ENCODE results near the gene VASN. TPM values are rescaled to one million over a fixed set of nuclear protein-coding genes. Genes with fewer than 3 reads are reported as not detected.
"Not testable (repeated sequence)": the region's sequence is repeated elsewhere in the genome, so short reads cannot be mapped to it uniquely, and the experiment has no call there.

Gene VASN
- total and polyA plus RNA-seq, 5 donors from 2014 or later = 0.14 to 0.57 TPM; not detected in 3

DNA sequence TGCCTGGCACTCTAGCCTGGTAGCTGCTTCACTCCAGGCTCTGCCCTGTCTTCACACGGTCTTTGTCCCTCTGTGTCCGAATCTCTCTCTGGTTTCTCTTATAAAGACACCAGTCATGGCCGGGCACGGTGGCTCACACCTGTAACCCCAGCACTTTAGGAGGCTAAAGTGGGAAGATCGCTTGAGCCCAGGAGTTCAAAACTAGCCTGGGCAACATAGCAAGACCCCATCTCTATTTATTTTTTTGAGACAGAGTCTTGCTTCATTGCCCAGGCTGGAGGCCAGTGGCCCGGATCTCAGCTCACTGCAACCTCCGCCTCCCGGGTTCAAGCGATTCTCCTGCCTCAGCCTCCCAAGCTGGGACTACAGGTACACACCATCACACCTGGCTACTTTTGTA, 37.9 kb upstream of the VASN start:
- not testable (repeated sequence) for H3K27ac Mint-ChIP-seq; ATAC-seq (ENCODE audit: low read depth in 2 of 2); H3K27me3 Mint-ChIP-seq; H3K4me1 Mint-ChIP-seq; H3K36me3 Mint-ChIP-seq; H3K4me3 ChIP-seq (ENCODE audit: low read depth, low read length); H3K9me3 Mint-ChIP-seq; DNase-seq; H3K4me1 ChIP-seq (ENCODE audit: control insufficient read depth, insufficient read depth, low read length, poor library complexity, severe bottlenecking); H3K4me3 Mint-ChIP-seq; H3K36me3 ChIP-seq (ENCODE audit: control insufficient read depth, insufficient read depth, low read length); H3K27ac ChIP-seq (ENCODE audit: insufficient read depth, low read length, poor library complexity, severe bottlenecking); H3K9me3 ChIP-seq (ENCODE audit: control insufficient read depth in 2 of 2, low read length in 2 of 2); H3K27me3 ChIP-seq (ENCODE audit: control insufficient read depth, insufficient read depth, low read length)

- H3K27ac Mint-ChIP-seq = no peak overlapping the region
- no peaks in the 10 kb centered on the region for H3K4me1 ChIP-seq (ENCODE audit: control insufficient read depth, insufficient read depth, low read length, poor library complexity, severe bottlenecking)
- peaks cover 7% of the 10 kb centered on the region for H3K36me3 ChIP-seq (ENCODE audit: control insufficient read depth, insufficient read depth, low read length)
- DNase-seq = no peak
- no peak for ATAC-seq (ENCODE audit: low read depth in 2 of 2)
- H3K9me3 Mint-ChIP-seq = no peaks in the 10 kb centered on the region
- H3K27me3 Mint-ChIP-seq = peaks cover 4% of the 10 kb centered on the region
- H3K9me3 ChIP-seq (ENCODE audit: control insufficient read depth in 2 of 2, low read length in 2 of 2) = no peaks in the 10 kb centered on the region
- no peak overlapping the region for H3K4me3 ChIP-seq (ENCODE audit: low read depth, low read length)
- H3K27me3 ChIP-seq (ENCODE audit: control insufficient read depth, insufficient read depth, low read length) = no peaks in the 10 kb centered on the region
- no peak overlapping the region for H3K27ac ChIP-seq (ENCODE audit: insufficient read depth, low read length, poor library complexity, severe bottlenecking)
- peaks cover 0 to under 1% (median 0%) of the 10 kb centered on the region in 4 donors for H3K4me1 Mint-ChIP-seq
- H3K36me3 Mint-ChIP-seq = no peaks in the 10 kb centered on the region
- H3K4me3 Mint-ChIP-seq = peak overlapping the region in 1 of 4 donors; percentile 54
These were observed 36.7 kb upstream of the VASN start for GRCh38 chr16:4334724-4335495.

GRCh38 chr16:4336701-4337539, 34.7 kb upstream of the VASN start:
- H3K4me3 Mint-ChIP-seq = no peak overlapping the region

GRCh38 chr16:4337540-4338088, 34.0 kb upstream of the VASN start:
- Histone ChIP-seq H3K27me3 (ENCODE audit: control insufficient read depth, insufficient read depth, low read length) (no peaks in the 10 kb centered on the region), H3K36me3 (ENCODE audit: control insufficient read depth, insufficient read depth, low read length) (peaks cover 14% of the 10 kb centered on the region), H3K4me3 (ENCODE audit: low read depth, low read length) (no peak overlapping the region), H3K4me1 (ENCODE audit: control insufficient read depth, insufficient read depth, low read length, poor library complexity, severe bottlenecking) (no peaks in the 10 kb centered on the region), H3K27ac (ENCODE audit: insufficient read depth, low read length, poor library complexity, severe bottlenecking) (no peak overlapping the region), H3K9me3 (ENCODE audit: control insufficient read depth in 2 of 2, low read length in 2 of 2) (no peaks in the 10 kb centered on the region)
- no peaks in the 10 kb centered on the region for H3K36me3 Mint-ChIP-seq
- ATAC-seq (ENCODE audit: low read depth in 2 of 2) (no peak), DNase-seq (no peak)
- no peaks in the 10 kb centered on the region for H3K9me3 Mint-ChIP-seq
- no peak overlapping the region for H3K27ac Mint-ChIP-seq
- H3K27me3 Mint-ChIP-seq = no peaks in the 10 kb centered on the region
- H3K4me1 Mint-ChIP-seq = no peaks in the 10 kb centered on the region
- no peak overlapping the region for H3K4me3 Mint-ChIP-seq

More at GRCh38 chr16:4336701-4337539, 34.7 kb upstream of the VASN start:
- Mint-ChIP-seq H3K27me3 (no peaks in the 10 kb centered on the region), H3K27ac (no peak overlapping the region), H3K4me1 (no peaks in the 10 kb centered on the region), H3K9me3 (no peaks in the 10 kb centered on the region), H3K36me3 (no peaks in the 10 kb centered on the region)
- Histone ChIP-seq H3K9me3 (ENCODE audit: control insufficient read depth in 2 of 2, low read length in 2 of 2) (no peaks in the 10 kb centered on the region), H3K27me3 (ENCODE audit: control insufficient read depth, insufficient read depth, low read length) (no peaks in the 10 kb centered on the region), H3K4me3 (ENCODE audit: low read depth, low read length) (no peak overlapping the region), H3K4me1 (ENCODE audit: control insufficient read depth, insufficient read depth, low read length, poor library complexity, severe bottlenecking) (no peaks in the 10 kb centered on the region), H3K27ac (ENCODE audit: insufficient read depth, low read length, poor library complexity, severe bottlenecking) (no peak overlapping the region), H3K36me3 (ENCODE audit: control insufficient read depth, insufficient read depth, low read length) (peaks cover 14% of the 10 kb centered on the region)
- DNase-seq (no peak), ATAC-seq (ENCODE audit: low read depth in 2 of 2) (no peak)

DNA sequence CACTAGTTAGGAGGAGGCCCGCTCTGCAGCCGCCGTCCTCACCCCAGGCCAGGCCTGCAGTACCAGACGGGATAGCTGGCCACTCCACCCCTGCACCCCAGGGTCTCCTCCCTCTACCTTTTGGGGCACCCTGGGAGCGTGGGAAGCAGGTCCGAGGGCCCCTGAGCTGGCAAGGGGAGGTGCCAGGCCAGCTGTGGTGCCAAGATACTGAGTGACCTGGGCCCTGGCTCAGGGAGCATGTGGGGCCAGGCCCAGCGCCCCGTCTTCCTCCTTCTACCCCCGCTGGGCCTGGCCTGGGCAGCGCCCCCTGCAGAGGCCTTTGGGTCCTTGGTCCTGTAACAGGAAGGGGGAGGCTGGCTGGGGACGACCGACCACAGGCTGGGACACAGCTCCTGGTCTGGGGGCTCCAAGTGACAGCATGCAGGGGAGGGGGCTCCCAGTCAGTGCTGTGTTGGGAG, 33.5 kb upstream of the VASN start:
- Histone ChIP-seq H3K27ac (ENCODE audit: insufficient read depth, low read length, poor library complexity, severe bottlenecking) (no peak overlapping the region), H3K27me3 (ENCODE audit: control insufficient read depth, insufficient read depth, low read length) (no peaks in the 10 kb centered on the region), H3K4me1 (ENCODE audit: control insufficient read depth, insufficient read depth, low read length, poor library complexity, severe bottlenecking) (no peaks in the 10 kb centered on the region), H3K36me3 (ENCODE audit: control insufficient read depth, insufficient read depth, low read length) (peaks cover 14% of the 10 kb centered on the region), H3K4me3 (ENCODE audit: low read depth, low read length) (no peak overlapping the region), H3K9me3 (ENCODE audit: control insufficient read depth in 2 of 2, low read length in 2 of 2) (no peaks in the 10 kb centered on the region)
- Mint-ChIP-seq H3K36me3 (no peaks in the 10 kb centered on the region), H3K4me3 (no peak overlapping the region), H3K4me1 (no peaks in the 10 kb centered on the region), H3K27ac (no peak overlapping the region), H3K27me3 (no peaks in the 10 kb centered on the region), H3K9me3 (no peaks in the 10 kb centered on the region)
- ATAC-seq (ENCODE audit: low read depth in 2 of 2) (no peak), DNase-seq (no peak)

DNA sequence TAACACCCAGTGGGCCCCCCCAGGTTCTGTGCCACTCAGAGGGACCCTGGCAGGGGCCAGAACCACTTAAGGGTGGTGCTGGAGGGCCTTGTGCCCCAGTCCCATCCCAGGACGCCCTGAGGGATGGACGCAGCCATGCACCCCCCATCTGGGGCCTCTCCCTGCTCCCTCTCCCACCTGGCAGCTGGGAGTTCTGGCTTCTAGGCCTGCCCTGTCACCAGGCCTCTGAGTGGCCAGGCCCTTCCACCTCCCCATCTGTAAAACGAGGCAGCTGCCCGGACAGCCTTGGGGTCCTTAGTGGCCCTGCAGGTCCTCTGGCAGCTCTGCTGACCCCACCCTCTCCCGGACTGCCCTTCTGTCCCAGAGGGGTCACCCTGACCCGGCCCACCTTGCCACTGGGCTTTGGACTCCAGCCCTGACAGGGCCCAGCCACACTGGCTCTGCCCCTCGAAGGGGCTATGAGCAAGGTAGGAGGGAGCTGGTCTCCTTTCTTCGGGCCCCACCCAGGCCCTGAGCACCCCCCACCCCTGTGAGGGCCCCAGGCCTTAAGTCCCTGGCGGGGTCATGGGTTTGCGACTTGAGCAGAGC, 32.8 kb upstream of the VASN start:
- H3K9me3 ChIP-seq (ENCODE audit: control insufficient read depth in 2 of 2, low read length in 2 of 2) = no peaks in the 10 kb centered on the region
- no peak overlapping the region for H3K4me3 ChIP-seq (ENCODE audit: low read depth, low read length)
- H3K36me3 ChIP-seq (ENCODE audit: control insufficient read depth, insufficient read depth, low read length) = peaks cover 14% of the 10 kb centered on the region
- H3K27ac Mint-ChIP-seq = no peak overlapping the region
- no peaks in the 10 kb centered on the region for H3K9me3 Mint-ChIP-seq
- H3K4me3 Mint-ChIP-seq = no peak overlapping the region
- no peaks in the 10 kb centered on the region for H3K4me1 ChIP-seq (ENCODE audit: control insufficient read depth, insufficient read depth, low read length, poor library complexity, severe bottlenecking)
- DNase-seq (no peak), ATAC-seq (ENCODE audit: low read depth in 2 of 2) (no peak)
- H3K27ac ChIP-seq (ENCODE audit: insufficient read depth, low read length, poor library complexity, severe bottlenecking) = no peak overlapping the region
- no peaks in the 10 kb centered on the region for H3K27me3 ChIP-seq (ENCODE audit: control insufficient read depth, insufficient read depth, low read length)
- no peaks in the 10 kb centered on the region for H3K27me3 Mint-ChIP-seq
- no peaks in the 10 kb centered on the region for H3K36me3 Mint-ChIP-seq
- peaks cover 0 to 4% (median 0%) of the 10 kb centered on the region in 4 donors for H3K4me1 Mint-ChIP-seq

DNA sequence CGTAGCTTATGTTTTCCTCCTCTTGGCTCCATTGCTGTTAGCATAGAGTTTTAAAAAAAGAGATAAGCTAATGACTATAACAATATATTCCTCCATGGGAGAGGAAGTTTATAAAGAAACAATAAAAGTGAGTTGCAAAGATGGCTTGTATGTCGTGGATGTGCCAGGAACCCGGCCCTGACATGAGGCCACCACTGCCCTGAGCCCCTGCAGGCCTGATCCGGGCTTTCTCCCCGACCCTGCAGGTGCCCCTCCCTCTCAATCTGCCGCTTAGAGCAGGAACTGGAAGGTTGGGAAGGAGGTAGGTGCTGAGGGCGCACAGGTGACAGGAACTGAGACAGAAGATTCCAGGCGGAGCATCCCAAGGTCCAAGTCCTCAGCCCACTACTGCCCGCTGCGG, 32.2 kb upstream of the VASN start:
- no peak overlapping the region for H3K4me3 ChIP-seq (ENCODE audit: low read depth, low read length)
- H3K9me3 ChIP-seq (ENCODE audit: control insufficient read depth in 2 of 2, low read length in 2 of 2) = no peaks in the 10 kb centered on the region
- ATAC-seq (ENCODE audit: low read depth in 2 of 2) (no peak), DNase-seq (no peak)
- H3K27ac Mint-ChIP-seq = no peak overlapping the region
- H3K27me3 ChIP-seq (ENCODE audit: control insufficient read depth, insufficient read depth, low read length) = no peaks in the 10 kb centered on the region
- no peaks in the 10 kb centered on the region for H3K27me3 Mint-ChIP-seq
- H3K36me3 ChIP-seq (ENCODE audit: control insufficient read depth, insufficient read depth, low read length) = peaks cover 14% of the 10 kb centered on the region
- H3K4me1 ChIP-seq (ENCODE audit: control insufficient read depth, insufficient read depth, low read length, poor library complexity, severe bottlenecking) = no peaks in the 10 kb centered on the region
- H3K27ac ChIP-seq (ENCODE audit: insufficient read depth, low read length, poor library complexity, severe bottlenecking) = no peak overlapping the region
- peaks cover 0 to 6% (median 0%) of the 10 kb centered on the region in 4 donors for H3K4me1 Mint-ChIP-seq
- no peaks in the 10 kb centered on the region for H3K36me3 Mint-ChIP-seq
- H3K9me3 Mint-ChIP-seq = no peaks in the 10 kb centered on the region
- H3K4me3 Mint-ChIP-seq = no peak overlapping the region
